Umbilical cord (tissue), 2 donors: ENCODE measurements around the gene SYTL2. TPM values are rescaled to one million over a fixed set of nuclear protein-coding genes. Genes with fewer than 3 reads are reported as not detected.
"Not testable (repeated sequence)": the region's sequence is repeated elsewhere in the genome, so short reads cannot be mapped to it uniquely, and the experiment has no call there.

Experiments
- DNase-seq: peaks from one replicate; pipeline ENCODE4 v3.0.0-alpha.2; 2015; ENCODE audit warnings: low spot score
- total RNA-seq: library from RNA; depleted of rRNA; stranded (reverse); fragments of >200 nt; gene quantifications from one replicate; pipeline ENCODE4 v1.2.3, GENCODE V29; 2014; ENCODE audit warnings: low replicate concordance; ENCODE audit not compliant: insufficient read depth

SYTL2 gene
- total RNA-seq, 1 donor from 2014 or later, result 286 TPM

GRCh38 chr11:85685125-85685819 lies 125.7 kb downstream of the SYTL2 start:
- peak; percentile 55 for DNase-seq

- DNase-seq, result peak; percentile 80
Measured at GRCh38 chr11:85682330-85683305, 128.3 kb downstream of the SYTL2 start.

- no peak for DNase-seq
Measured at GRCh38 chr11:85680897-85681296, 130.0 kb downstream of the SYTL2 start.

GRCh38 chr11:85679576-85679975 lies 131.4 kb downstream of the SYTL2 start:
- DNase-seq, result peak; percentile 11

GRCh38 chr11:85673393-85673792 lies 137.5 kb downstream of the SYTL2 start:
- no peak for DNase-seq

GRCh38 chr11:85672105-85672902 lies 138.6 kb downstream of the SYTL2 start:
- no peak for DNase-seq

GRCh38 chr11:85670949-85671663 lies 139.8 kb downstream of the SYTL2 start:
- DNase-seq, result not testable (repeated sequence)

- DNase-seq, result no peak
Measured at GRCh38 chr11:85668157-85668556, 142.8 kb downstream of the SYTL2 start.

- DNase-seq, result no peak
Measured at GRCh38 chr11:85666687-85667086, 144.3 kb downstream of the SYTL2 start.

GRCh38 chr11:85665733-85666132 lies 145.2 kb downstream of the SYTL2 start:
- no peak for DNase-seq

- DNase-seq, result peak; percentile 97
Measured at GRCh38 chr11:85664615-85665481, 146.1 kb downstream of the SYTL2 start, which contains the start of gene CREBZF. Gene CREBZF (minus strand): TSS chr11:85665129. CDS start chr11:85664875, 254 bp downstream.

GRCh38 chr11:85663753-85664614 lies 147.0 kb downstream of the SYTL2 start:
- DNase-seq, result peak; percentile 64

- no peak for DNase-seq
Measured at GRCh38 chr11:85663080-85663752, 147.7 kb downstream of the SYTL2 start.

GRCh38 chr11:85661972-85662664 lies 148.8 kb downstream of the SYTL2 start:
- no peak for DNase-seq

- no peak for DNase-seq
Measured at GRCh38 chr11:85658180-85658579, 152.8 kb downstream of the SYTL2 start.

- no peak for DNase-seq
Measured at GRCh38 chr11:85656777-85657176, 154.2 kb downstream of the SYTL2 start.

GRCh38 chr11:85654343-85654742 lies 156.6 kb downstream of the SYTL2 start:
- DNase-seq, result not testable (repeated sequence)
